HUES6 (cell line): ENCODE measurements around the gene XYLT1.

Experiments
- H3K27ac ChIP-seq: 2 replicates; pipeline ENCODE4 v1.7.0; 2013; ENCODE audit warnings: low read depth, mild to moderate bottlenecking, low read length, inconsistent platforms
- H3K27me3 ChIP-seq: 2 replicates; pipeline ENCODE4 v1.6.1; 2013; ENCODE audit warnings: low read length; ENCODE audit not compliant: control insufficient read depth, insufficient read depth
- H3K36me3 ChIP-seq: 2 replicates; pipeline ENCODE4 v1.6.1; 2013; ENCODE audit warnings: low read length; ENCODE audit not compliant: control insufficient read depth, insufficient read depth
- H3K4me1 ChIP-seq: 2 replicates; pipeline ENCODE4 v1.6.1; 2013; ENCODE audit warnings: low read length; ENCODE audit not compliant: control insufficient read depth, insufficient read depth
- H3K4me3 ChIP-seq: 2 replicates; pipeline ENCODE4 v1.5.1; 2013; ENCODE audit warnings: low read depth, low read length
- H3K9ac ChIP-seq: one replicate; pipeline ENCODE4 v1.6.1; 2013; ENCODE audit warnings: mild to moderate bottlenecking, low read length
- H3K9me3 ChIP-seq: 2 replicates; pipeline ENCODE4 v1.6.1; 2013; ENCODE audit warnings: low read depth, low read length; ENCODE audit not compliant: control insufficient read depth, insufficient read depth

The XYLT1 gene

DNA sequence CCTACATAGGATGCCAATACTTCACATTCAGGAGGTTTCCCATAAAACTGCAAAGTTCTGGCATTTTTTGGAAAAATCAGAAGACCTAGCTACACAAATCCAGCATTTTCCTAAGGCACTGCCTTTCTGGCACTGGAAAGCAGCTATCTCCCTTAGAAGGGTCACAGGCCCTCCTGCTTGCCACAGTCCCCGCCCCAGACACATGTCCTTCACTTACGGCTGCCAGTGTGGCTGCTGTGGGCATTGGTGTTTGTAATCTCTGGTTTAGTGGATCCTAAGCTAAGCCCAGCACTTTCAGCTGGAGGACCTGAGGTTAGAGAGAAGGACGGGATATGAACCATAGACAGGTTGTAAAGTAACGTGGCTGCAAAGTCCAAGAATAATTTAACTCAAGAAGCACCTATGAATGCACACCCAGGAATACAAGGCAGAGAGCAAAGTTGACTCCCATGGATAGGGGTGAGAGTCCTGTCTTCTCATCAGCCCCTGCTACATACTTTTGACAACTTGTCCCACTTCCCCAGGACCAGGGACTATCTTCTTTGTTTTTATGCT lies 100.0 kb downstream of the XYLT1 start:
- no peaks in the 10 kb centered on the region for H3K27me3 ChIP-seq
- H3K9me3 ChIP-seq, result no peaks in the 10 kb centered on the region
- H3K27ac ChIP-seq, result no peak overlapping the region
- no peak overlapping the region for H3K9ac ChIP-seq
- no peak overlapping the region for H3K4me3 ChIP-seq
- no peaks in the 10 kb centered on the region for H3K36me3 ChIP-seq
- peaks cover 26% of the 10 kb centered on the region for H3K4me1 ChIP-seq

DNA sequence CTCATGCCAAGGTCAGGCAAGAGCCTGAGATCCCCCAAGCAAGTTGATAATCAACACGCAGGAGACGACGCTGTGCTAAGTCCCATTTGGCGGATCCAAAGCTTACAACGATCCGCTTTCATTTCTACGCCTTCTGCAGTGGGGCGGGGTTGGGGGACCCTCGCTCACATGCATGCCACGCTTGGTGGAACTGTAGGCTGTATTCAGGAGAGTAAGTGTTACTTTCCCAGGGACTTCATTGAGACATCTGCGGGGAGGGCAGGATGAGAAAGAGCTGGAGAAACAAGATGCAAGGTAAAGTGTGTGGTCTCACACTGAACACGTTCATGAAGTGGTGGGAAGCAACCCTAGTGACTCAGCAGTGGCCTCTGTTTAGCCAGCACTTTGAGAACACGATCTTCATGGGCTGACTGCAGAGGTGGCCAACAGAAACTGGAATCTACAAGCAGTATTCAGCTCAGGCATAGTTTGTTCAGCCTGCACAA lies 100.5 kb downstream of the XYLT1 start:
- no peak overlapping the region for H3K9ac ChIP-seq
- H3K27ac ChIP-seq, result no peak overlapping the region
- H3K9me3 ChIP-seq, result no peaks in the 10 kb centered on the region
- peaks cover 26% of the 10 kb centered on the region for H3K4me1 ChIP-seq
- H3K4me3 ChIP-seq, result no peak overlapping the region
- H3K27me3 ChIP-seq, result no peaks in the 10 kb centered on the region
- no peaks in the 10 kb centered on the region for H3K36me3 ChIP-seq

DNA sequence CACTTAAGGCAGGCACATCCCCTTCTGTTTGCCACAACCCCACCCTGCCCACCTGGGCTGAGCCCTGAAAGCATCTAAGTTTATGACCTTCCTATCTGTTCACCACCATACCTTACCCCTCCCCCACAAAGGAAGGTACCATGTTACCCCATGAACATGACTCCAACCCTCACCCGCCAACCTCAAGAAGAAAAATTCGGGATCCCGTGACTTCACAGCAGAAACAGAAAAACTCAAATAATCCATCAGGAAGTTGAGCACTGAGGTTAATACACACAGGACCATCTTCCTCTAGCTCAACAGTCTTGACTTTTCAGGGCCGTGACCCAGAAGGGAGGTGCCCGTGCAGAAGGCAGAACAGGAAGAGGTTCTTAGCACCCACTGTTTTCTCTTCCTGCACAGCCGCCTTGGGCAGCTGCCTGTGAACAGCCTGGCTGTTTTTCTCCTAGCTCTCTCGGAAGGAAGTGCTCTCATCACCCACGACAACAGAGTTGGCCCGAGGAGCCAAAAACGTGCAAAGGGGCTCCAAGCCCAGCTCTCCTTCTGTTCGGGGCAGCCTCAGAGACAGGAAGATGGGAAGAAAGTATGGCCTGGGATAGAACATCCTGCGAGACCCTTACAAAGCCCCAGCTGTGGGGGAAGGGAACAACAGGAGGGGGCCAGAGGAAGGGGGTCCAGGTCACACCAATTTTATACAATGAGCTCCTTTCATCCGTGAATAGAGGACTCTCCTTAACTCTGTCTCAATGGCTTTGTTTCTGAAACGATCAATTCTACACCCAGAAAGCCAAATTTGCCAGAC lies 101.1 kb downstream of the XYLT1 start:
- Histone ChIP-seq H3K27me3 (no peaks in the 10 kb centered on the region), H3K9ac (no peak overlapping the region), H3K36me3 (no peaks in the 10 kb centered on the region), H3K4me3 (no peak overlapping the region), H3K27ac (no peak overlapping the region), H3K9me3 (no peaks in the 10 kb centered on the region), H3K4me1 (peaks cover 26% of the 10 kb centered on the region)

DNA sequence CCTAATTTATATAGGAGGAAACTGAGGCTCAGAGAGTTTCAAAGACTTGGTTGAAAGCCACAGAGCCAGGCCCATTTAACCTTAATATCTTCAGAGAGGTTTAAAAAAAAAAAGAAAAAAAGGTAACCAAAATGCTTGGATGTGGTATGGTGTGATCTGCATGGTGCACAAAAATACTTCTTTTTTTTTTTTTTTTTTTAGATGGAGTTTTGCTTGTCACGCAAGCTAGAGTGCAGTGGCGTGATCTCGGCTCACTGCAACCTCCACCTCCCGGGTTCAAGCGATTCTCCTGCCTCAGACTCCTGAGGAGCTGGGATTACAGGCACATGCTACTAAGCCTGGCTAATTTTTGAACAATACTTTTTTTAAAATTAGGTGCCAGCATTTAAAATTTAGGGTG lies 101.8 kb downstream of the XYLT1 start:
- H3K9me3 ChIP-seq, result no peaks in the 10 kb centered on the region
- H3K27ac ChIP-seq, result no peak overlapping the region
- H3K36me3 ChIP-seq, result no peaks in the 10 kb centered on the region
- no peak overlapping the region for H3K4me3 ChIP-seq
- H3K4me1 ChIP-seq, result peaks cover 26% of the 10 kb centered on the region
- H3K9ac ChIP-seq, result no peak overlapping the region
- no peaks in the 10 kb centered on the region for H3K27me3 ChIP-seq

DNA sequence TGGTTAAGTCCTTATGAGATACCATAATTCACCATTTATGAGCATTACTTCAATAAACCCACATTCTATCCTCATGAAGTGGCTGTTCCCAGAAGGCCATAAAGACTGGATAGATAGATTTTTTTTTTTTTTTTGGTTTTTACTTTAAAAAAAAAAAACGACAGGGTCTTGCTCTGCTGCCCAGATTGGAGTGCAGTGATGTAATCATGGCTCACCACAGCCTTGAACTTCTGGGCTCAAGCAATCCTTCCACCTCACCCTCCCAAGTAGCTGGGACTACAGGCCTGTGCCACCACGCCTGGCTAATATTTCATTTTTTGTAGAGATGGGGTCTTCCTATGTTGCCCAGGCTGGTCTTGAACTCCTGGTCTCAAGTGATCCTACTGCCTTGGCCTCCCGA lies 102.3 kb downstream of the XYLT1 start:
- no peak overlapping the region for H3K9ac ChIP-seq
- no peak overlapping the region for H3K27ac ChIP-seq
- peaks cover 26% of the 10 kb centered on the region for H3K4me1 ChIP-seq

DNA sequence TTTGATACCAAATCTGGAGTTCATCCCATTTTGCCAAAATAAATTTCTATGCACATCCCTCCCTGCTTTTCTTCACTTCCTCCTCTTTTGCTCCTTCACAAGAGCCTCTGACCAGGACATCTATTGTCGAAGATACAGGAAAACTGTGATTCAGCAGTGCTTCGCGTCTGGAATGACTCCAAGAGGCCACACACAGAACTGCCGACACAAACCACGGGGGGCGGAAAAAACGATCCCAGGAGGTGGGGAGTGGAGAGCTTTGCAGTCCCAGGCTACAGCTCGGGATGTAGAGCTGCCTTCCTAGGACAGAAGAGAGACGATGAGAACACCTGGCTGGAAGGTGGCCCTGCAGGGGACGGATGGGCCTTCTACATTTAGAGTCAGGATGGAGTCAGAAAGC lies 102.8 kb downstream of the XYLT1 start:
- no peak overlapping the region for H3K27ac ChIP-seq
- no peak overlapping the region for H3K9ac ChIP-seq

More for the DNA sequence above, 102.3 kb downstream of the XYLT1 start:
- Histone ChIP-seq H3K4me3 (no peak overlapping the region), H3K9me3 (no peaks in the 10 kb centered on the region), H3K27me3 (no peaks in the 10 kb centered on the region), H3K36me3 (no peaks in the 10 kb centered on the region)

DNA sequence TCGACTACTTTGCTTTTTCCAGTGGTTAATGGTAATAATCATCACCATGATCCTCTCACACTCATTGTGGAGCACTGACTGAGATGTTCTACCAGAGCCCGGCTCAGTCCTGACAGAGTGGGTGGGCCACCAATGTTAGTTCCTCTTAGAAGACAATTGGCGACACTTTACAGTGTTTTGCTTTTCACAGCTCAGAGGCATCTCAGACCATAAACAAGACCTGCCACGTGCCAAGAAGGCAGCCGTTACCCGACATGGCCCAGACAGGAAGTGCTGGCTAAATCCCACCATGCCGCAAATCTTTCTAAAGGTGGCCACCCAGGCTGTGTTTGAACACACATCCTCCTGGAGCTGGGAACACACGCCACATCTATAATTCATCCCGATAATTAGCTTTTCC lies 103.7 kb downstream of the XYLT1 start:
- Histone ChIP-seq H3K36me3 (no peaks in the 10 kb centered on the region), H3K27me3 (no peaks in the 10 kb centered on the region), H3K9ac (no peak overlapping the region), H3K4me3 (no peak overlapping the region), H3K9me3 (no peaks in the 10 kb centered on the region), H3K4me1 (peaks cover 24% of the 10 kb centered on the region), H3K27ac (no peak overlapping the region)

More for the DNA sequence above, 102.8 kb downstream of the XYLT1 start:
- Histone ChIP-seq H3K27me3 (no peaks in the 10 kb centered on the region), H3K9me3 (no peaks in the 10 kb centered on the region), H3K4me1 (peaks cover 26% of the 10 kb centered on the region), H3K36me3 (no peaks in the 10 kb centered on the region), H3K4me3 (no peak overlapping the region)

DNA sequence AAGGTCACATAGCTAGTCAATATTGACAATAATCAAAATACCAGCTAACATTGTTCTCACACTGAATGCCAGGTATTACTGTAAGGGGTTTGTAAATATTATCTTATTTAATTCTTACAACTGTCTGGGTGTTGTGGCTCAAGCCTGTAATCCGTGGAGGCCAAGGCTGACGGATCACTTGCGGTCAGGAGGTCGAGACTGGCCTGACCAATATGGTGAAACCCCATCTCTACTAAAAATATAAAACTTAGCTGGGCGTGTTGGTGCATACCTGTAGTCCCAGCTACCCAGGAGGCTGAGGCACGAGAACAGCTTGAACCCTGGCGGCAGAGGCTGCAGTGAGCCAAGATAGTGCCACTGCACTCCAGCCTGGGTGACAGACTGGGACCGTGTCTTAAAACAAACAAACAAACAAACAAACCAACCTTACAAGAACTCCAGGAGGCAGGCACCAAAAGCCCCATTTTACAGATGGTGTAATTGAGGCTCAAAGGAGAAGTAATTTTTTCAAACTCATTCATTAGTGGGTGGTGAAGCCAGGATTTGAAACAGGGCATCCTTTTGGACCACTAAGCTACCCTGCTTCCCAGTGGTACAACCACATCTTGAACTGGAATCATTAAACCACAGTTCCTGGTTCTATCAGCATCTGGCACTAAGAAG lies 104.3 kb downstream of the XYLT1 start:
- H3K4me3 ChIP-seq, result no peak overlapping the region
- no peak overlapping the region for H3K9ac ChIP-seq
- H3K4me1 ChIP-seq, result peaks cover 23% of the 10 kb centered on the region
- H3K27ac ChIP-seq, result no peak overlapping the region
- H3K9me3 ChIP-seq, result no peaks in the 10 kb centered on the region
- no peaks in the 10 kb centered on the region for H3K36me3 ChIP-seq
- no peaks in the 10 kb centered on the region for H3K27me3 ChIP-seq

DNA sequence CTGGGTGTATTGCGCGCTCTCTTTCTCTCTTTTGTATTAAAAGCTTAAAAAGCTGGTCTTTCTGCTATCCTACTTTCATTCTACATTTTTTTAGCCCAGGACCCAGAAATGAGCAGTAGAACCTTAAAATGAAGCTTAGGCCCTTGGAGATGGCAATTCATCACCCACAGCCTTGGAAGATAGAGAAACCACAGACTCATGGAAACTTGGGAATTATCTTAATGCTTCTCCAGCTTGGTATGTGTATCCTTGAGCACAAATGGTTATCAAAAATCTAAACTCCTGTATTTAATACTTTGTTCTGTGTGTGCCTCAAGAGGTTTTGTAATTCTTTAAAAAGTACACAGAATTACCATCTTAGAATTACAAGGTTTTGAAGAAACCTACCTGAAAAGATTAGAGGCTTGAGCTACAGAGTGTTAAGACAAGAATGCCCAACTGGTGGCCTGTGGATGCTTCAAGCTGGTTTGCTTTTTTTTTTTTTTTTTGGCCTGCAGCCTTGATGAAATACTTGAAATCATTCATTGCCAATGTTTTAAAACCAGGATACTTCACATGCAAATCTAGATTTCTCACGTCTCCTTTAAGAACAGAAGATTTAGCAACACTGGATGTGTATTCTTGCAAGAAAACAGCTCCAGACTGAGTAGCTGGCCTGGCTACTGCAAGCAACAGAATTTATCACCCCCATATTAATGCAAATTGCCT lies 105.0 kb downstream of the XYLT1 start:
- Histone ChIP-seq H3K27me3 (no peaks in the 10 kb centered on the region), H3K4me1 (peaks cover 23% of the 10 kb centered on the region), H3K9me3 (no peaks in the 10 kb centered on the region), H3K9ac (no peak overlapping the region), H3K27ac (no peak overlapping the region), H3K36me3 (no peaks in the 10 kb centered on the region), H3K4me3 (no peak overlapping the region)

DNA sequence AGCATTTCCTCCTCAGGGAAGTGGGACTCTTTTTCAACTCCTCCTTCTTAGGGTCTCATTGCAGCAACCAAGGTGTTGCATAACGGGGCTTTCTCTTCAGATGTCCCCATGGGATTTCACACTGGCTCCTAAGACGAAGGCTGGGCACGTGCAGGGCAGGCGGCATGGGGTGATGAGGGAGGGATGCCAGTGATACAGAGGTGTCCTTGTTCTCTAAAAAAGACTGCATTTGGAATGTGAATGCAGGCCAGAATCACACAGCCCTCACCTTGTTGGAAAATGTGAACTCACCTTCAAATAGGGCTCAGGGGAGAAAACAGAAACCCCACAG lies 105.6 kb downstream of the XYLT1 start:
- Histone ChIP-seq H3K9ac (no peak overlapping the region), H3K27ac (no peak overlapping the region), H3K36me3 (no peaks in the 10 kb centered on the region), H3K9me3 (no peaks in the 10 kb centered on the region), H3K27me3 (no peaks in the 10 kb centered on the region), H3K4me3 (no peak overlapping the region), H3K4me1 (peaks cover 19% of the 10 kb centered on the region)
